ENCODE results near the gene CRB1.

The CRB1 gene

DNA sequence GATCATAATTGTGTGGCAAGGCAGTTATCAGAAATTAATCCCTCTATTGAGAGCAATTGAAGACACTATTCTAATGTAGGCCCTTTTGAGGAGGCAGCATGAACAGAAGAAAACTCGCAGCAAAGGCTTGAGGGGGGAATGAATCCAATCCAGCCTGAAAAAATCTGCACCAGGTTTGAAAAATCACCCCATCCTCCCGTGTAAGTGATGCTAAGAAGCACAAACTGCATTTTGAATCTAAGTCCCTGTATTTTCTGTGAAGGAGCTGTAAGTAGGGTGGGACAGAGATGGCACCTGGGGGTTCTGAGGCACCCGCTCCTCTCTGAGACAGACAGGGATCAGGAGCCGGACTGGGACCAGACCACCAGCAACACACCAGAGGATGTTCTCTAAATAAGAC, at the start of gene CRB1:
CRB1 (plus strand) TSS at position 241 of the 400 bp plus-strand sequence. CDS start 161 bp downstream, outside the sequence.
- no peak for DNase-seq

DNA sequence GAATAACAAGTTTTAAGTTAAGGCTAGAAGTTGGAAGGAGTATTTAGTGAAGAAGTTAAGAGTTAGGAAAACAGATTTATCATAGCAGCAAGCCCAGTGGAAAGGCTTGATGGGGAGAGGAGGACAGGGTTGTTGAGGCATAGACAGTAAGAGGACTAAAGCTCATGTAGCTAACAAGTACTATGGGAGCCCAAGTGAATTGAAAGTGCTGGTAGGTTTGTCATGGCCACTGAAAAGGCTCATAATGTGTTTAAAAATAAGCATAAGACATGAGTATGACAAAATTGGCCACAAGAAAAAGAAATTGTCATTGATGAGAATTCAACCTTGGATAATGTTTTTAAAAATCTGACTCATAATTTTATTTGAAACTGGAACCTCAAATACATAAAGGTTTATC, 49.2 kb upstream of the CRB1 start:
- DNase-seq, result no peak

GRCh38 chr1:197222025-197222685, 45.9 kb upstream of the CRB1 start:
- no peak for DNase-seq

GRCh38 chr1:197222780-197223179, 45.3 kb upstream of the CRB1 start:
- DNase-seq, result no peak

- DNase-seq, result no peak
These were observed 43.9 kb upstream of the CRB1 start for GRCh38 chr1:197224160-197224559.

DNA sequence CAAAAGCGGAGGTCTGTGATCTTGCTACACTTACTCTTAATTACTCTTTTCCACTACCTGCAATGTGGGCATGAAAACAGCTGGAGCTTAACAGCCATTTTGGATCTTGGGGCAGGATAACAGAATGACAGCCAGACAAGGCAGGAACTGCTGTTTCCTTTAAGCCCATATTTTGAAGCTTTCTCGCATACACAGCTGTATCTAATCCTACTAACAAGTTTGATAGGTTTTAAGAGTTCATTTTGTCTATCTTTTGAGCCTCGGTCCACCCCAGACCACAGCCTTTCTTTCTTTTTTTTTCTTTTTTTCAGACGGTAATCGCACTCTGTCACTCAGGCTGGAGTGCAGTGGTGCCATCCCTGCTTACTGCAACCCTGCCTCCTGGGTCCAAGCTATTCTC, 42.4 kb upstream of the CRB1 start:
- no peak for DNase-seq

- DNase-seq, result no peak
These were observed 33.5 kb upstream of the CRB1 start for GRCh38 chr1:197234581-197234980.

GRCh38 chr1:197235355-197235754, 32.7 kb upstream of the CRB1 start:
- DNase-seq, result no peak

- DNase-seq, result no peak
These were observed 20.6 kb upstream of the CRB1 start for GRCh38 chr1:197247465-197247864.

DNA sequence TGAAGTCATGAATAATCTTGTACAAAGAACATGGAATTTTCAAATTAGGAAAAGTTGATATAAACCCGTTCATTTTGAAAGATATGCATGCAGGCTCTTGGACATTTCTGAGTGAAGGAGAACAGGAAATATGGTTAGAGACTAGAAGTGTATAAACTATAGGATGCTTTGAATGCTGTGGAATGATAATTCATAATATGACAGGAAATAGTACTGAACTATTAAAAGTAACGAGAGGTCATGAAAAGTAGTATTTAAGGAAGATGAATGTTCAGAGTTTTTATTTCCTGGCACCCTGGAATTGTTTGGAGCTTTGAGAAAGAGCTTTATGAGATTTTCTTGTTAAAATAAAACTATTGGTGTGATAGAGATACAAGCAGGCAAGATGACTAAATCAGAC, 18.7 kb upstream of the CRB1 start:
- DNase-seq, result no peak

DNA sequence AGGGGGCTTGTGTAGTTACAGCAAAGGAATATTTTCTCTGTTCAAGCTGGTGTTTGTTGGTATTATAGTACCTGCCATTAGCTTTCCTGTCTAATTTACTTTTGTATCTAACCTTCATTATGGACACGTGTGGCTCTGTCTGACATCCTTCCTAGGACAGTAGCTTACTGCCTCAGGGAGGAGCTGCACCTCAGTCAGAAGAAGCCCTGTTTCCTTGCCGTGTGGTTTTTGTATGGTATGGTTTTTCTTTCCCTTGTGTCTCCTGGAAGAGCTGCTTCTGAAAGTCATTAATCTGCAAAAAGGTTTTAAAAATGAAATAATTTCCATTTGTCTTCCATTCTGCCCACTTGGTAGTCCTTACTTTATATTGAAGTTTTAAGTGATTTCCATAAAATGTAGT, 17.4 kb upstream of the CRB1 start:
- DNase-seq, result no peak

DNA sequence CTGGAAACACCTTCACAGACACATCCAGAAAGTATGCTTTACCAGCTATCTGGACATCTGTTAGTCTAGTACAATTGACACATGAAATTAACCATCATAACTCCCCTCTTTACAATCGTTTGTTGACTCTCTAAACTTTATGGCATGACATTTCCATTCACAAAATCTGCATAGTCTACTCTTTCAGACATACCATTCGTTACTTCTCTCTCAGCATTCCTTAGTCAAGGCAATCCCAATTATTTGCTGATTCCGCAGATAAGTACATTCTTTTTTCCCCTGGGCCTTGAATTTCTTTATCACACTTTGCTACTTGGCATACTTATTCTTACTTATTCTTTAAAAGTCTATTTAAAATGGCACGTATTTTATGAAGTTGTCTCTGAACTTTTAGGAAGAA, 15.1 kb upstream of the CRB1 start:
- no peak for DNase-seq

- no peak for DNase-seq
These were observed 13.2 kb upstream of the CRB1 start for GRCh38 chr1:197254866-197255265.

DNA sequence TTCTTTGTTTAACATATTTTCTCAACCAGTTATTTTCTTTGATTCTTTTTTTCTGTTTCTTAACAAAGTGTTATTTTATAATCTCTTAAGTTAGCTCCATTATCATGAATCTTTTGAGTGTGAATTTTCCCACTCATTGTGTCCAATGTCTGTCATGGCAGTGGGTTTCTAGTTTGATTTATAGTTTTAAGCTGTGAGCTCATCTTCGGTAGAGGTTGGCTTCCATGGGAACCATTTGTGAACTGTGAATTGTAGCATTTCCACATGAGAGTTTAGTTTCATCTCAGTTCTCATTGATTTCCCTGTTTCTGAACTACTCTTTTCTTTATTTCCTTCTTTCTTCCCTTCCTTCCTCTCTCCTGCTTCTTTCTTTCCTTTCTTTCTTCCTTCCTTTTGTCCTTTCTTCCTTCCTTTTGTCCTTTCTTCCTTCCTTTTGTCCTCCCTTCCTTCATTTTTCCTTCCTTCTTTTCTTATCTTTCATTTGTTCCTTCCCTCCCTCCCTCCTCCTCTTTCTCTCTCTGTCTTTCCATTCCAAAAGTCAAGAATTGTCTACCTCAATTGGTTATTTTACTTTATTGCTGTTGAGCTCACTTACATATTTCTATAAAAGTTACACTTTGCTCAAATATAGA, 3.0 kb upstream of the CRB1 start:
- no peak for DNase-seq

DNA sequence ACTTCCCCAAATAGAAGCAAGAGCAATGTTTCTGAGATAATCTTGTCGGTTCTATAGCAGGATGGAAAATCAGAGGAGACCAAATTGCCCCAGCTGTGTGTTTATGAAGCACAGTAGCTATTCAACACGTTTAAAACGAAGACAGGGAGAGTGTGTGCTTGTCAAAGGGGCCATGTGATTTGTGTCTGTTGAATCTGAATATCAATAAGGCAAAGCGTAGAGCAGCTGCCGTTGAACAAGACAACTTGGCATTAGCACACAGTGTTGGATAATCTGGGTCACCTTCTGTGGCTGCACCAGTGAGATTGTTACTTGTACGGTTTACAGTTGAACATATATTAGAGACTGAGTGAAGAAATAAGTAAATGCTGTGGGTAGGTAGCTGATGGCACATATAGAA, 1.0 kb downstream of the CRB1 start:
- DNase-seq, result no peak

DNA sequence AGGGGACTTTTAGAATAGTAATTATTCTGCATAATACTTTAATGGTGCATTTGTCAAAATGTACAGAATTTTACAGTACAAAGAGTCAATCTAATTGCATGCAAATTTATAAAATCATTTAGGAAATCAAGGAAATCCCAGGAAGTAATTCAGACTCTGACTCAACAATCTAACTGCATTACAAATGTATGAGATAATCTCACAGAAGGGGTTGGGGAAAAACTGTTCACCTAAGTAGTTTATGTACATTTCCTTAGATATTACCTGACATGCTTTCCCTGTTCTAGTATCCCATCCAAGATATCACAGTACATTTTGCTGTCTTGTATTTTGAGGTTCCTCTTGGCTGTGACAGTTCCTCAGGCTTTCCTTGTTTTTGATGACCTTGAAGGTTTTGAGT, 4.7 kb downstream of the CRB1 start:
- DNase-seq, result no peak

DNA sequence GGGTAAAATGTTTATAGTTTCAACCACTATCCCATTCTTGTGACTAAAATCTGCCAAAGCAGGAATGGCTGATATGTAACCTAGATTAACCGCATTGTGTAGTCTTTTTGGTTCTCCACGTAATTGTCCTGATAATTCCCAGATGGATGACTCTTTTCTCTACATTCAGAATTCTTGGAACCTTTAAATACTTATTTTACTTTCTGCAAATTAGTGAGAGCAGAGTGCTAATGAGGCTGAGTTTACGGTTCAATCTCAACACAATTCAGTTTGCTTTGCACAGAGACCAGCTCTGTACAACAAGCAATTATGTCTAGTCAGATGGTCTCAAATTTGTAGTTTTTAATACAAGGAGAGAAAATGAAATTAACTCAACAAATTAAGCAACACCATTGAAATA, 9.1 kb downstream of the CRB1 start:
- no peak for DNase-seq

DNA sequence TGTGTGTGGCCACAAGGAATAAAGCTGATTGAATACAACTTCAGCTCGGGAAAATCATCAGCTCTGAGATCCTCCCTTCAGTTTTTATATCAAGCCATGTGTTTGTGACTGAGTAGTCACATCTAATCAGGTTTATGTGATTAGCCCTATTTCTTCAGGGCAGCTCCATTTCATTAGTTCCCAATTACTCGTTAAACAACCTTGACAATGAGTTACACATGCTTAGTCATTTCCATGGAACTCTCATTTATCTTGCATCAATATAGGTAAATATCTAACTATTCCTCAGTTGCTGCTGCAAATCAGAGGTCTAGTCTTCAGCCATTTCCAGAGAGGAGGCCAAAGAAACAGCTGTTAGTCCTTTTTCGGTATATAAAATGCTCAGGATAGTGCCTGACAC, 16.3 kb downstream of the CRB1 start:
- no peak for DNase-seq

- DNase-seq, result no peak
These were observed 16.9 kb downstream of the CRB1 start for GRCh38 chr1:197284966-197285365.

- no peak for DNase-seq
These were observed 17.6 kb downstream of the CRB1 start for GRCh38 chr1:197285526-197286205.

GRCh38 chr1:197286634-197287033, 18.6 kb downstream of the CRB1 start:
- no peak for DNase-seq

GRCh38 chr1:197287863-197288262, 19.8 kb downstream of the CRB1 start:
- DNase-seq, result no peak

DNA sequence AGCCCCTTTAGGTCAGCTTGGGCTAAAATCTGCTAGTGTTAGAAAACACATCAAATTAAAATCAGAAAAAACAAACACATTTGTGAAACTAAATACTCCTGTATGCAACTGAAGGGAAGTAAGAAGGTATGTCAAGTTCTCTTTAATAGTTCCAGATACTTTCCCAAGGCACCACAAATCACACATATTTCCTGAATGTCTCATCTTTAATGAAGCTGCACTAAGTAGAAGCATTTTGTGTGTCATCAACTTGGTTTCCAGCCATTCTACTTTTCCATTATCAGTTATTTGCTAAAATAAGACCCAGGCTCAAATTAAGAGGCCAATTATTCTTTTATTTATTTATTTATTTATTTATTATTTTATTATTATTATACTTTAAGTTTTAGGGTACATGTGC, 34.7 kb downstream of the CRB1 start:
- no peak for DNase-seq

- DNase-seq, result no peak
These were observed 35.4 kb downstream of the CRB1 start for GRCh38 chr1:197303463-197303862.

Data from bone marrow (tissue), 2 donors.